SK-N-SH (cell line): ENCODE measurements around the gene COL25A1. TPM values are rescaled to one million over a fixed set of nuclear protein-coding genes. Genes with fewer than 3 reads are reported as not detected.

Experiments used
- CTCF ChIA-PET: fragments of 300-600, 350-600 bp; formaldehyde crosslinking; extraction: SDS; loops from one replicate; lab custom pipeline; 2021; lab: Yijun Ruan, JAX
- POLR2A ChIA-PET: fragments of 350-600 bp; sonication (Branson Sonifier 250); formaldehyde crosslinking; extraction: SDS; loops from one replicate; lab custom pipeline; 2020; ENCODE audit warnings: antibody characterized with exemption, inconsistent platforms; lab: Yijun Ruan, JAX
- DNase-seq: peaks from one replicate; pipeline ENCODE4 v3.0.0; 2012
- H2AFZ ChIP-seq: fragments of 200-600 bp; sonication (generic); 2 replicates; pipeline ENCODE4 v1.8.1; 2016; ENCODE audit warnings: antibody characterized with exemption, mild to moderate bottlenecking, low read depth
- H3F3A ChIP-seq: fragments of 200-600 bp; sonication (generic); replicated peaks from 2 replicates; pipeline ENCODE3; 2016; ENCODE audit warnings: antibody characterized with exemption, mild to moderate bottlenecking; ENCODE audit not compliant: insufficient read depth
- H3K27ac ChIP-seq, 2 experiments: fragments of 200-500 bp in 1 of 2; fragments of 200-600 bp in 1 of 2; sonication (Bioruptor generic) in 1 of 2; sonication (generic), shearing (Covaris generic) in 1 of 2; 2 replicates each; pipeline versions ENCODE4 v1.5.1 to v1.6.1; 2014 to 2016; ENCODE audit warnings: low read depth in 2 of 2, inconsistent platforms in 1 of 2, low read length in 1 of 2, mild to moderate bottlenecking in 1 of 2, mixed read lengths in 1 of 2
- H3K27me3 ChIP-seq: fragments of 200-600 bp; sonication (generic), shearing (Covaris generic); 2 replicates; pipeline ENCODE4 v1.6.1; 2016; ENCODE audit warnings: mixed run types; ENCODE audit not compliant: insufficient read depth
- H3K36me3 ChIP-seq, 2 experiments: fragments of 200-500 bp in 1 of 2; fragments of 200-600 bp in 1 of 2; sonication (Bioruptor generic) in 1 of 2; sonication (generic) in 1 of 2; replicated peaks in 1 of 2; 2 replicates each; pipeline versions ENCODE3 to v1.5.1; 2014 to 2016; ENCODE audit warnings: low read length in 1 of 2, mild to moderate bottlenecking in 1 of 2; ENCODE audit not compliant: insufficient read depth in 2 of 2, control insufficient read depth in 1 of 2
- H3K4me1 ChIP-seq, 2 experiments: fragments of 200-500 bp in 1 of 2; fragments of 200-600 bp in 1 of 2; sonication (Bioruptor generic) in 1 of 2; sonication (generic), shearing (Covaris generic) in 1 of 2; 2 replicates each; pipeline versions ENCODE4 v1.5.1 to v1.6.1; 2014 to 2016; ENCODE audit warnings: low read depth in 1 of 2, low read length in 1 of 2, mixed run types in 1 of 2; ENCODE audit not compliant: insufficient read depth in 2 of 2, control insufficient read depth in 1 of 2
- H3K4me2 ChIP-seq: fragments of 200-600 bp; sonication (generic), shearing (Covaris generic); 2 replicates; pipeline ENCODE4 v1.6.1; 2017; ENCODE audit warnings: mixed run types
- H3K4me3 ChIP-seq, 2 experiments: fragments of 200-500 bp in 1 of 2; fragments of 200-600 bp in 1 of 2; sonication (Bioruptor generic) in 1 of 2; sonication (generic), shearing (Covaris generic) in 1 of 2; 2 replicates each; pipeline versions ENCODE4 v1.5.1 to v1.8.1; 2014 to 2016; ENCODE audit warnings: low read depth in 2 of 2, inconsistent platforms in 1 of 2, low read length in 1 of 2, mild to moderate bottlenecking in 1 of 2, mixed read lengths in 1 of 2, moderate library complexity in 1 of 2
- H3K79me2 ChIP-seq: fragments of 200-600 bp; sonication (generic); 2 replicates; pipeline ENCODE4 v1.8.1; 2017; ENCODE audit warnings: mild to moderate bottlenecking; ENCODE audit not compliant: insufficient read depth
- H3K9ac ChIP-seq: fragments of 200-600 bp; sonication (generic); 2 replicates; pipeline ENCODE4 v1.6.1; 2017; ENCODE audit warnings: mixed run types
- H3K9me2 ChIP-seq: fragments of 200-600 bp; sonication (generic); 2 replicates; pipeline ENCODE4 v1.6.1; 2017; ENCODE audit warnings: mixed run types
- H3K9me3 ChIP-seq: fragments of 200-600 bp; sonication (generic); 2 replicates; pipeline ENCODE4 v1.6.1; 2017; ENCODE audit warnings: mixed run types, mild to moderate bottlenecking, moderate library complexity
- H4K20me1 ChIP-seq: fragments of 200-600 bp; sonication (generic); 2 replicates; pipeline ENCODE4 v1.6.1; 2017; ENCODE audit warnings: mild to moderate bottlenecking, mixed run types; ENCODE audit not compliant: insufficient read depth
- CHD2 ChIP-seq: fragments of 150-350 bp; IDR thresholded peaks from 2 replicates; pipeline ENCODE4 v1.6.1; 2018; ENCODE audit warnings: low read length; ENCODE audit not compliant: partially characterized antibody
- CTCF ChIP-seq: fragments of 200-600 bp; sonication (generic); IDR thresholded peaks from 2 replicates; pipeline ENCODE4 v1.6.1; 2017; ENCODE audit warnings: antibody characterized with exemption, mild to moderate bottlenecking, moderate library complexity
- ELF1 ChIP-seq: IDR thresholded peaks from 2 replicates; pipeline ENCODE4 v1.4.0; 2012
- EP300 ChIP-seq, 2 experiments: IDR thresholded peaks; 2 replicates each; pipeline versions ENCODE4 v1.4.0 to v1.6.1; 2012; ENCODE audit warnings: borderline replicate concordance in 1 of 2, low read depth in 1 of 2, low read length in 1 of 2
- EZH2phosphoT487 ChIP-seq: fragments of 200-600 bp; sonication (generic); IDR thresholded peaks from 2 replicates; pipeline ENCODE4 v1.6.1; 2017; ENCODE audit warnings: low read depth, mixed run types, mild to moderate bottlenecking, antibody characterized with exemption, moderate library complexity, borderline replicate concordance
- GABPA ChIP-seq: IDR thresholded peaks from 2 replicates; pipeline ENCODE4 v1.4.0; 2012; ENCODE audit warnings: low read depth, mild to moderate bottlenecking
- GATA2 ChIP-seq: sonication (generic); formaldehyde crosslinking; IDR thresholded peaks from 2 replicates; pipeline ENCODE4 v1.5.0; 2020; ENCODE audit warnings: mild to moderate bottlenecking, missing genetic modification reagents
- MAX ChIP-seq: IDR thresholded peaks from 2 replicates; pipeline ENCODE4 v1.4.0; 2012; ENCODE audit warnings: low read depth
- MXI1 ChIP-seq: IDR thresholded peaks from 2 replicates; pipeline ENCODE4 v1.6.1; 2012; ENCODE audit warnings: mild to moderate bottlenecking, low read depth, low read length, improper control_type of control experiment
- NRF1 ChIP-seq: IDR thresholded peaks from 2 replicates; pipeline ENCODE4 v1.6.1; 2012; ENCODE audit warnings: low read depth, mild to moderate bottlenecking, low read length
- PBX3 ChIP-seq: IDR thresholded peaks from 2 replicates; pipeline ENCODE4; 2012
- RAD21 ChIP-seq: IDR thresholded peaks from 2 replicates; pipeline ENCODE4 v1.6.1; 2012; ENCODE audit warnings: mild to moderate bottlenecking, low read length
- REST ChIP-seq: IDR thresholded peaks from 2 replicates; pipeline ENCODE4 v1.6.1; 2012; ENCODE audit warnings: mild to moderate bottlenecking, low read depth, low read length, moderate library complexity
- SIN3A ChIP-seq: IDR thresholded peaks from 2 replicates; pipeline ENCODE4 v1.6.1; 2012; ENCODE audit warnings: low read depth, mild to moderate bottlenecking, low read length, moderate library complexity, borderline replicate concordance
- TAF1 ChIP-seq: IDR thresholded peaks from 2 replicates; pipeline ENCODE4 v1.6.1; 2012; ENCODE audit warnings: low read depth, mild to moderate bottlenecking, low read length, moderate library complexity, borderline replicate concordance
- TEAD4 ChIP-seq: IDR thresholded peaks from 2 replicates; pipeline ENCODE4 v1.4.0; 2012; ENCODE audit warnings: mild to moderate bottlenecking, borderline replicate concordance; ENCODE audit not compliant: insufficient read depth
- USF1 ChIP-seq: IDR thresholded peaks from 2 replicates; pipeline ENCODE4 v1.4.0; 2012; ENCODE audit warnings: low read depth, borderline replicate concordance
- YY1 ChIP-seq: IDR thresholded peaks from 2 replicates; pipeline ENCODE4 v1.4.0; 2012; ENCODE audit warnings: low read depth, mild to moderate bottlenecking
- WGBS: methylation state at CpG from one replicate; pipeline ENCODE4 v1.1.6; 2017; ENCODE audit warnings: low lambda C conversion rate; 5-methylcytosine and 5-hydroxymethylcytosine counted together
- polyA plus RNA-seq, 3 experiments: library from polyadenylated mRNA; depleted of rRNA; stranded (reverse); fragments of >200 nt; gene quantifications; 2 replicates each; pipeline ENCODE4 v1.2.3, GENCODE V29; 2012

The COL25A1 gene
- polyA plus RNA-seq, 1 of the 3 experiments (the other 2 are of a cell fraction) = not detected

GRCh38 chr4:109171070-109171469 lies 131.4 kb downstream of the COL25A1 start:
- no peak for TF ChIP-seq PBX3
- TF ChIP-seq CHD2 = no peak
- no peak for TF ChIP-seq NRF1
- no peak for TF ChIP-seq SIN3A
- no peak for TF ChIP-seq USF1
- TF ChIP-seq GATA2 (CRISPR knock-in tag) = no peak
- no peak for TF ChIP-seq GABPA
- no peak for TF ChIP-seq MXI1
- TF ChIP-seq YY1 = no peak
- TF ChIP-seq RAD21 = no peak
- TF ChIP-seq EP300 (IDR thresholded peaks at IDR 0.05; ENCODE audit: borderline replicate concordance in 1 of 2, low read depth in 1 of 2, low read length in 1 of 2) = no peak
- TF ChIP-seq CTCF = no peak
- no peak for TF ChIP-seq ELF1
- TF ChIP-seq, all 33 proteins: peak for 0
- no peak for DNase-seq
- H2AFZ ChIP-seq = no peak overlapping the region
- POLR2A ChIA-PET = no interaction called here
- no peak overlapping the region for H3K4me3 ChIP-seq
- no peak overlapping the region for H3K4me2 ChIP-seq
- H3K36me3 ChIP-seq = no peaks in the 10 kb centered on the region
- no peaks in the 10 kb centered on the region for H3K27me3 ChIP-seq
- H3K27ac ChIP-seq = no peak overlapping the region
- H3K9ac ChIP-seq = no peak overlapping the region
- no peaks in the 10 kb centered on the region for H3K9me3 ChIP-seq
- no peaks in the 10 kb centered on the region for H4K20me1 ChIP-seq
- H3K79me2 ChIP-seq = no peaks in the 10 kb centered on the region
- H3K4me1 ChIP-seq = no peaks in the 10 kb centered on the region
- no peaks in the 10 kb centered on the region for H3F3A ChIP-seq
- CTCF ChIA-PET = no interaction called here
- no peaks in the 10 kb centered on the region for H3K9me2 ChIP-seq

GRCh38 chr4:109169170-109169569 lies 133.3 kb downstream of the COL25A1 start:
- Histone ChIP-seq H3K27ac (no peak overlapping the region), H3K4me2 (no peak overlapping the region), H3K9ac (no peak overlapping the region), H2AFZ (no peak overlapping the region), H3K4me3 (no peak overlapping the region), H3K79me2 (no peaks in the 10 kb centered on the region), H3K4me1 (no peaks in the 10 kb centered on the region), H3K27me3 (no peaks in the 10 kb centered on the region), H3K9me3 (no peaks in the 10 kb centered on the region), H3F3A (no peaks in the 10 kb centered on the region), H3K36me3 (no peaks in the 10 kb centered on the region), H4K20me1 (no peaks in the 10 kb centered on the region), H3K9me2 (no peaks in the 10 kb centered on the region)
- no peak for DNase-seq
- 0% methylated on average over 1 of the region's 1 CpG for WGBS
- TF ChIP-seq EZH2phosphoT487 (no peak), SIN3A (no peak), USF1 (no peak), TEAD4 (no peak), REST (no peak), TAF1 (no peak), MXI1 (no peak), MAX (no peak)
- POLR2A ChIA-PET = no interaction called here
- CTCF ChIA-PET = no interaction called here
